Endothelial cell (in vitro differentiated cells): ENCODE results near the gene PIP5K1B. TPM values are rescaled to one million over a fixed set of nuclear protein-coding genes. Genes with fewer than 3 reads are reported as not detected.

ENCODE experiments used
- DNase-seq: peaks from one replicate; pipeline ENCODE4 v3.0.0; 2021; ENCODE audit warnings: low spot score
- H3K27ac Mint-ChIP-seq: one replicate; pipeline ENCODE4 v1.8.0; 2021; ENCODE audit warnings: mixed read lengths, inconsistent platforms; ENCODE audit not compliant: unreplicated experiment
- H3K27me3 Mint-ChIP-seq: one replicate; pipeline ENCODE4 v1.8.0; 2021; ENCODE audit warnings: mild to moderate bottlenecking, moderate library complexity, mixed read lengths, inconsistent platforms; ENCODE audit not compliant: unreplicated experiment
- H3K36me3 Mint-ChIP-seq: one replicate; pipeline ENCODE4 v1.8.0; 2021; ENCODE audit warnings: mild to moderate bottlenecking, low read depth, mixed read lengths, inconsistent platforms; ENCODE audit not compliant: unreplicated experiment
- H3K4me1 Mint-ChIP-seq: one replicate; pipeline ENCODE4 v1.8.0; 2021; ENCODE audit warnings: mild to moderate bottlenecking, mixed read lengths, inconsistent platforms; ENCODE audit not compliant: unreplicated experiment
- H3K4me3 Mint-ChIP-seq: one replicate; pipeline ENCODE4 v1.8.0; 2021; ENCODE audit warnings: mild to moderate bottlenecking, mixed read lengths, inconsistent platforms; ENCODE audit not compliant: unreplicated experiment
- H3K9me3 Mint-ChIP-seq: one replicate; pipeline ENCODE4 v1.8.0; 2021; ENCODE audit warnings: mixed read lengths, inconsistent platforms; ENCODE audit not compliant: unreplicated experiment
- CTCF ChIP-seq: fragments of 200-600 bp; sonication (generic); IDR thresholded peaks from one replicate; pipeline ENCODE4 v1.5.0; 2021; ENCODE audit warnings: antibody characterized with exemption; ENCODE audit not compliant: unreplicated experiment
- total RNA-seq: library from RNA; stranded (reverse); fragmentation: NEBNext Ultra II Directional; extraction: Animal tissue kit (Norgen Biotek cat#: 25700); gene quantifications from one replicate; pipeline ENCODE4 v1.2.1, GENCODE V29; 2021; ENCODE audit not compliant: unreplicated experiment

PIP5K1B gene
- total RNA-seq, 1 donor from 2014 or later, result 1.8 TPM

- no peaks in the 10 kb centered on the region for H3K36me3 Mint-ChIP-seq
- no peak overlapping the region for H3K4me3 Mint-ChIP-seq
- no peaks in the 10 kb centered on the region for H3K27me3 Mint-ChIP-seq
- no peak overlapping the region for H3K27ac Mint-ChIP-seq
- no peak for DNase-seq
- H3K9me3 Mint-ChIP-seq, result no peaks in the 10 kb centered on the region
- no peak for TF ChIP-seq CTCF
- peaks cover 2% of the 10 kb centered on the region for H3K4me1 Mint-ChIP-seq
These were observed 207.5 kb downstream of the PIP5K1B start for GRCh38 chr9:68912561-68912960.

GRCh38 chr9:68913054-68913453, 208.0 kb downstream of the PIP5K1B start:
- Mint-ChIP-seq H3K27me3 (no peaks in the 10 kb centered on the region), H3K9me3 (no peaks in the 10 kb centered on the region), H3K27ac (no peak overlapping the region), H3K36me3 (no peaks in the 10 kb centered on the region), H3K4me3 (no peak overlapping the region), H3K4me1 (peaks cover 2% of the 10 kb centered on the region)
- no peak for TF ChIP-seq CTCF
- no peak for DNase-seq

- TF ChIP-seq CTCF, result no peak
- peaks cover 2% of the 10 kb centered on the region for H3K4me1 Mint-ChIP-seq
- H3K4me3 Mint-ChIP-seq, result no peak overlapping the region
- H3K9me3 Mint-ChIP-seq, result no peaks in the 10 kb centered on the region
- no peak overlapping the region for H3K27ac Mint-ChIP-seq
- DNase-seq, result no peak
- no peaks in the 10 kb centered on the region for H3K36me3 Mint-ChIP-seq
- H3K27me3 Mint-ChIP-seq, result no peaks in the 10 kb centered on the region
These were observed 209.7 kb downstream of the PIP5K1B start for GRCh38 chr9:68914751-68915150.

- no peak for DNase-seq
- no peak for TF ChIP-seq CTCF
- H3K9me3 Mint-ChIP-seq, result no peaks in the 10 kb centered on the region
- no peak overlapping the region for H3K4me3 Mint-ChIP-seq
- H3K27ac Mint-ChIP-seq, result no peak overlapping the region
- H3K27me3 Mint-ChIP-seq, result no peaks in the 10 kb centered on the region
- no peaks in the 10 kb centered on the region for H3K36me3 Mint-ChIP-seq
- H3K4me1 Mint-ChIP-seq, result no peaks in the 10 kb centered on the region
These were observed 214.6 kb downstream of the PIP5K1B start for GRCh38 chr9:68919661-68920060.

- TF ChIP-seq CTCF, result no peak
- H3K4me1 Mint-ChIP-seq, result no peaks in the 10 kb centered on the region
- DNase-seq, result no peak
- H3K9me3 Mint-ChIP-seq, result no peaks in the 10 kb centered on the region
- H3K36me3 Mint-ChIP-seq, result no peaks in the 10 kb centered on the region
- no peak overlapping the region for H3K4me3 Mint-ChIP-seq
- H3K27ac Mint-ChIP-seq, result no peak overlapping the region
- no peaks in the 10 kb centered on the region for H3K27me3 Mint-ChIP-seq
These were observed 215.9 kb downstream of the PIP5K1B start for GRCh38 chr9:68920921-68921320.
